ACHN (cell line): Measurements from ENCODE around the gene STARD7.

Experiments used
- DNase-seq: peaks from one replicate; pipeline ENCODE4 v3.0.0-alpha.2; 2015
- in situ Hi-C: cut with HindIII; loops from 2 replicates; pipeline ENCODE4 v1.10.0; 2017; ENCODE audit warnings: low sequenced_read_pairs, low pct_ligation_motif_present, low pct_unique_long_range_greater_than_20kb

The STARD7 gene

DNA sequence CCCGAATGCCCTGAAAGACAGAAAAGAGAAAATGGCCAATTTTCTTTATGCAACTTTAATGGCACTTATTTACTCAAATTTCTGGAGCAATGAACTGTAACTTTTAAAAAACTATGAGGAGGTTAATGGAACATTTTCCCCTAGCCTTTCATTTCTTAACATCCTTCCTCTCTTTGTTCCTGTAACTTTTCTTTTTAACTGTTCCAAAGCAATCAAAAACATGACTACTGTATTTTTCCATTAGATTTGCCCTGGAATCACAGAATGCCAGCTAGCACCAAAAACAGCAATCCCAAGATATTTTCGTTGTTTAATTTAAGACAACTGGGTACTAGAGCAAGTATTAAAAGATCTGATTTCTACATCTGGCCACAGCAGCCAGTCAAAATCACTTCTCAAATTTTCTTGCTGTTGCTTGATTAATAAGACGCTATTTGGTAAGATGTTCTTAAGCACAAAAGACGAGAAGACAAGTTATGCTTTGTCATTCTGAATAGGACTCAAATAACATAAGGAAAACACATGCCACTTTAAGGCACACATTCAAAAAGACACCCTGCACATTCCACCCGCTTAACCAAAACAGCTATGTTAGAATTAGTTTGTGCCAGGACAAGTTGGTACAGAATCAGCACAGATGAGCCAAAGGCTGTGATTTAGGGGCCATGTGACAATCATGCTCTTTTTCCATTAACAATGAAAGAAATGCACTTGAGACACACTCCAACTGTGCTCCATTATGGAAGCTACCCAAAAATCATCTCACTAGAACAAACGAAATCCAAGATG lies 3.6 kb downstream of the STARD7 start:
- in situ Hi-C loops = no loop called here
- no peak for DNase-seq

DNA sequence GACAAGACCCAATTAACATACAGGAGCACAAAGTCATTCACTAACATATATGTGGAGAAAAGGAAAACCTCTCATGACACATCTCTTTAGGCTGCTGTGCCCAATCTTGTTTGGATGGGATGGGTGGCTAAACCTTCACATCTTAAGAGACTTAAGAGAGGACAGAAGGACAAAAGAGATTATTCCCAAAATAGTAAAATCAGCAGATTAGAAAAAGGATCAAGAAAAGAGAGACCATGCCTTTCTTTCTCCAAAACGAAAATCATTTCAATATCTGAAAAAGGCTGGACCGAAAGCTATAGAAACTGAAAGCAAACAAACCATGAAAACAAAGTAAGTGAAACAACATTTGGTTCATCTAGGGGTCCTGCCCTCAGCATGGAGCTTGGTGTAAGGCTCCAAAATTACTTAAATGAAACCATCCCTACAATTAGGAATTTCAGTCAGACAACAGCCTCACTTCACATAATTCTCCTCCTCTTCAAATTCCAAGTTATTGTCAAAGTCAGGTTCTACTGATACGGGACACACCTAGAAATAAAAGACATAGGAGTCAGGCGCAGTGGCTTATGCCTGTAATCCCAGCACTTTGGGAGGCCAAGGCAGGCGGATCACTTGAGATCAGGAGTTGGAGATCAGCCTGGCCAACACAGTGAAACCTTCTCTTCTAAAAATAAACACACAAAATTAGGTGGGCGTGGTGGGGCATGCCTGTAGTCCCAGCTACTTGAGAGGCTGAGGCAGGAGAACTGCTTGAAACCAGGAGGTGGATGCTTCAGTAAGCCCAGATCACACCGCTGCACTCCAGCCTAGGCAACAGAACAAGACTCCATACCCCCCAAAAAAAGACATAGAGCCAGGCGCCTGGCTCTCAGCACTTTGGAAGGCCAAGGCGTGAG lies 5.2 kb downstream of the STARD7 start:
- in situ Hi-C loops = no loop called here
- no peak for DNase-seq

DNA sequence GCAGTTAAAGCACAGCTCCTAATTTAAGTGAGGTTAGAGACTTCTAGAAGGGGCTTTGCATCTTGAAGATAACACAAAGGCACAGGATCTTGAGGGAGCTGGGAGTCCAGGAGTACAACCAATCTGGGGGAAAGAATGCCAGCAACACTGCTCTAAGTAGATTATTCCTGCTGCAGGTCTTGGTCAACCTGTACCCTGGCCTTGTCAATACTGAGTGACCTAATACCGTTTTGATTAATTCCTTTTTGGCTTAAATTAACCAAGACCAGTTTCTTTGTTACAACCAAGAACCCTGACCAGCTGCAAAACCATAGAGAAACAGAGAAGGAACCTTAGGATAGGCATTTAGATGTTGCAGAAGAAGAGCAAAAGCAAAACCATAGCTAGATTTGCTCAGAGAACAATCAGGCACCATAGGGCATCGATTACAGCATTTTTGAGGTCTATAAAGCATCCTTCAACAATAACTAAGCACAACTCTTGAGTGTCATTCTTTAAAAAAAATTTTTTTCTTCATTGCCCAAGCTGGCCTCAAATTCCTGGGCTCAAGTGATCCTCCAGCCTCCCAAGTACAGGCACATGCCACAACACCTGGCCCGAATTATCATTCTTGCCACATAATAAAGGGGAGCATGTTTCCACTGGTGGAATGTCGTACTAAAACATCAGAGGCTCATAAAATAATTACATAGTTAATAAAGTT lies 6.3 kb downstream of the STARD7 start:
- no peak for DNase-seq
- in situ Hi-C loops = no loop called here

DNA sequence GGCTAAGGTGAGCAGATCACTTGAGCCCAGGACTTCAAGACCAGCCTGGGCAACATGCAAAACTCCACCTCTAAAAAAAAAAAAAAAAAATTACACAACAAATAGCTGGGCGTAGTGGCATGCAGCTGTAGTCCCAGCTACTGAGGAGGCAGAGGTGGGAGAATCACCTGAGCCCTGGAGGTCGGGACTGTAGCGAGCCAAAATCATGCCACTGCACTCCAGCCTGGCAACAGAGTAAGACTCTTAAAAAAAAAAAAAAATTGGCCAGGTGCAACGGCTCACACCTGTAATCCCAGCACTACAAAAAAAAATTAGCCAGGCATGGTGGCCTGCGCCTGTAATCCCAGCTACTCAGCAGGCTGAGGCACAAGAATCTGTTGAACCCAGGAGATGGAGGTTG lies 7.3 kb downstream of the STARD7 start:
- in situ Hi-C loops = no loop called here
- no peak for DNase-seq

DNA sequence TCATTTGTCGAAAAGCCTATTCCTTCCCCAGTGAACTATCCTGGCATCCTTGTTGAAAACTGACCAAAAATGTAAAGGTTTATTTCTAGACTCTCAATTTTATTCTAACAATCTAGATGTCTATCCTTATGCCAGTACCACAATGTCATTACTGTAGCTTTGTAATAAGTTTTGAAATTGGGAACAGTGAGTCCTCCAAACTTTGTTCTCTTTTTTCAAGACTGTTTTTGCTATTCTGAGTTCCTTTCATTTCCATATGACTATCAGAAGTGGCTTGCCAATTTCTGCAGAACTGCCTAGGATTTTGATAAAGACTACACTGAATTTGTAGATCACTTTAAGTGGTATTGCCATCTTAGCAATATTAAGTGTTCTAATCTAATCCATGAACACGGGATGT lies 9.7 kb downstream of the STARD7 start:
- DNase-seq = no peak
- in situ Hi-C loops = no loop called here

DNA sequence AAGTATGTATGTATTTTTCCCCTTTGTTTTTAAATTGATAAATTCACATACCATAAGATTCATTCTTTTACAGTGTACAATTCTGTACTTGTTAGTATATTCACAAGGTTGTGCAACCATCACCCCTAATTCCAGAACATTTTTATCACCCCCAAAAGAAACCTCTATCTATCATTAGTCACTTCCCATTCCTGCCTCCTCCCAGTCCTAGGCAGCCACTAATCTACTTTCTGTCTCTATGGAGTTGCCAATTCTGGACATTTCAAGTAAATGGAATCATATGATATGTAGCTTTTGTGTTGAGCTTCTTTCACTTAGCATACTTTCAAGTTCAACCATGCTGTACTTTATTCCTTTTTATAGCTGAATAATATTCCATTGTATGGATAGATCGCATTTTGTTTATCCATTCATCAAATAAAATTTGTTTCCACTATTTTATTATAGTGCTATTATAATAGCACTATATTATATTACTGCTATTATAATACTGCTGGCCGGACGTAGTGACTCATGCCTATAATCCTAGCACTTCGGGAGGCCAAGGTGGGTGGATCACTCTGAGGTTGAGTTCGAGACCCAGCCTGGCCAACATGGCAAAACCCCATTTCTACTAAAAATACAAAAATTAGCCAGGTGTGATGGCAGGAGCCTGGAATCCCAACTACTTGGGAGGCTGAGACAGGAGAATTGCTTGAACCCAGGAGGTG lies 10.9 kb downstream of the STARD7 start:
- no peak for DNase-seq

DNA sequence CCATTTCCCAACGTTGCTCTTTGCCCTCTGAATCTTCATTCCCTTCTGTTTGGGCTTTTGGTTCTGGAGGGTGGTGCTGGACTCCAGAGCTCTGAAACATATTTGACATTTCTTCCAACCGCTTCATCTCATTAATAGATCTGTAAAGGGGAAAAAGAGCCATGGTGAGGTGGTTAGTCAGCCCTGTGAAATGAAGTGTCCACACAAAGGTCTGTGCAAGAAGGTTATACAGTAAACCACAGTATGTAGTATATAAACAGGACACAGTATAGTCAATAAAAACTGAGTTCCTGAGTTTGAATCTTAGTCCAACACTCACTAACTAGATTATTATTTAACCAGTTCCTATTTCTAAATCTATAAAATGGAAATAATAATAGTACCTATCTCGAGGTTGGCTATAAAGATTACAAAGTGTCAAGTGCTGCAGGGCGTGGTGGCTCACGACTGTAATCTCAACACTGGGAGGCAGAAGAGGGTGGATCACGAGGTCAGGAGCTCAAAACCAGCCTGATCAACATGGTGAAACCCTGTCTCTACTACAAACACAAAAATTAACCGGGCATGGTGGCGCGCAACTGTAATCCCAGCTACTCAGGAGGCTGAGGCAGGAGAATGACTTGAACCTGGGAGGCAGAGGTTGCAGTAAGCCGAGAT lies 13.1 kb downstream of the STARD7 start:
- in situ Hi-C loops = no loop called here

More for the DNA sequence above, 10.9 kb downstream of the STARD7 start:
- in situ Hi-C loops = no loop called here

DNA sequence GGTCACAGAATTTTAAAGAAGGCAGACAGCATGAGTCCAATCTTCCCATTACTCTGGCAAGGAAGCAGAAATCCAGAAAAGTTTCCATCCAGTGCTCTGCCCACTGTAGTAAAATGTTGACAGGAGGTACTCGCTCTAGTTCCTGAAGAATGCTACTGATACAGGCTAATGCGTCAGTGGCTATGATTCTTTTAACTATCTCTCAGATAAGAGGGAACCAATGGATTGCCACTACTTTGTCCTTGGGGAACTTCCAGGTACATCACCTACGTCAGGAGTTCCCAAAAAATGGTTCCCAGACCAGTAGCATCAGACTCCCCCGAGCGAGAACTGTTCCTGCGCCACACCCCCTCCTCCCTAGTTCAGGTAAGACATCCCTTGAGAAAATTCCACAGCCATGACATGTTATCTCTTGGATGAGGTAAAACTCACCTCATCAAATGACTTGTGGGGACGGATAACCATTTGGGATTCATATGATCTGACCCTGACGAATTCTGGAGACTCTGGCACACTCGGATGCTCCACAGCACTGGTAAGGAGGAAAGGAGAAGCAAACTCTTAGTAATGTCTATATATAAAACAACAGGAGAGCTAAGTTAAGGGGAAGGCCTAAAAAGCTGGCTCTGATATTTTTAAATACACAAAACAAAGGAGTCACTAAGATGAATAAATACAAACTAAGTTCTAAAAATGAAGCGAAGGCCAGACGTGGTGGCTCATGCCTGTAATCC lies 16.5 kb downstream of the STARD7 start:
- in situ Hi-C loops = no loop called here
- DNase-seq = no peak

More for the DNA sequence above, 13.1 kb downstream of the STARD7 start:
- DNase-seq = no peak

DNA sequence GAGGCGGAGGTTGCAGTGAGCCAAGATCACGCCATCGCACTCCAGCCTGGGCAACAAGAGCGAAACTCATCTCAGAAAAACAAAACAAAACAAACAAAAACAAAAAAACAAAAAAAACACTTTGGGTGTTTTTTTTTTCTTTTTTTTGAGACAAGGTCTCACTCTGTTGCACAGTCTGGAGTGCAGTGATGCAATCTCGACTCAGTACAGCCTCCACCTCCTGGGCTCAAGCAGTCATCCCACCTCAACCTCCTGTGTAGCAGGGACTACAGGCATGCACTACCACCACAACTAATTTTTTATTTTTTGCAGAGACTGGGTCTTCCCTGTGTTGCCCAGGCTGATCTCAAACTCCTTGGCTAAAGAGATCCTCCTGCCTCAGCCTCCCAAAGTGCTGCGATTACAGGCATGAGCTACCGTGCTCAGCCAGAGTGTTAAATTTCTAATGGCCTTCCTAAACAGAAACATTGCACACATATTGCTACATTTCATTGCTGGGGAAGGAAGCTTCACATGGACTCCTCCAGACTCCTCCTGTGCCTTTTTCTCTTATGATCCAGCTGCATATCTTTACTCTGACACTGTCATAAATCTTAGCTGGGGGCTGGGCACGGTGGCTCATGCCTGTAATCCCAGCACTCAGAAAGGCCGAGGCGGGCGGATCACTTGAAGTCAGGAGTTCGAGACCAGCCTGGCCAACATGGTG lies 19.7 kb downstream of the STARD7 start:
- no peak for DNase-seq
- in situ Hi-C loops = no loop called here

DNA sequence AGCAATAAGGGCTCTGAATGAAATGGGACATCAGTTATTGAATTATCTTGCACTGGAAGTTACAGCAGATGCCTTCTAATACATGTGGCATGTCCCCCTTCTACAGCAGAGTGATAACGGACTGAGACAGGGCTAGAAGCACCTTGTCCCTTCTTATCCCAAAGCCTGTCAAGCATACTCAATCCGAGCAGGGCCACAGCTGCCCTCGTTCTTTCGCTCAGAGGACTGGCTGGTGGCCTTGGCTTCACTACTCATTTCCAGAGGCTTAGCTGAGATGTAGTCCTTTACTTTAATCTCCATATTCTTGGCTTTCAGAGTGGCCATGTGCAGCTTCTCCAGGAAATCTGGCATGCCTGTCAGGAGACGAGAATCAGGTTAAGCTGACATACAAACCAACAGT lies 22.1 kb downstream of the STARD7 start:
- no peak for DNase-seq
- in situ Hi-C loops = no loop called here

DNA sequence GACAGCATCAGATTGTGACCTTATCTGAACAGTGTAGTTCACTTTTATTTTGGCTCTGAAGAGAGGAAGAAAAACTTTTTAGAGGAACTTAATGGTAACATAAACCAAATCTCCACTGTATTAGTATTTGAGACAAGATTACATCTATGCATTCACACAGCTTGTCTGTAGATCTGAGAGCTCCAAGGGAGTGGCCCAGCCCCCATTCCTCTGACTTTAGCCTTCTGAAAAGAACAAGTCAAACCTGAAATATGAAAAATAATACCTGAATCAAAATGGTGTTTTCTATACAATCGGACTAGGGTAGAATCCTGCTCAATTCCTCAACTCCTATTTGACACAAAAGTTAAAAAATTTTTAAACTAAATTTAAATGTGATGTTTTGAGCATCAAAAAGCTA lies 23.1 kb downstream of the STARD7 start:
- no peak for DNase-seq
- in situ Hi-C loops = no loop called here

DNA sequence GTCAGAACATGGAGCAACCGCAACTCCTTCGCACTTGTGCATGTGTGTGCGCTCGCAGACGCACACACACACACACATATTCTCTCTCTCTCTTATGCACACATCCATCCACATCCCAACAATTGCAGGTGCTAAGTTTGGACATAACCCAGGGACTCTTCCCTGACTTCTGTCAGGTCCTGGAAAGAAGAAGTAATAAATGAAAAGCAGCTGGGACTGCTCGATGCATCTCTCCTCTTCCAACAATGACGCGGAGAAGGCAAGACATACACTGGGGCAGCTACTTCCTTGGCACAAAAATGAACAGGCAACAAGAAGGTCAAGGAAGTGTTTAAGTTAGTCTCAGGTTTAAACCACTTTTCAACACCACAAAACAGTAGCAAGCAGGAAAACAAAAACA lies 23.6 kb downstream of the STARD7 start:
- no peak for DNase-seq
- in situ Hi-C loops = no loop called here

DNA sequence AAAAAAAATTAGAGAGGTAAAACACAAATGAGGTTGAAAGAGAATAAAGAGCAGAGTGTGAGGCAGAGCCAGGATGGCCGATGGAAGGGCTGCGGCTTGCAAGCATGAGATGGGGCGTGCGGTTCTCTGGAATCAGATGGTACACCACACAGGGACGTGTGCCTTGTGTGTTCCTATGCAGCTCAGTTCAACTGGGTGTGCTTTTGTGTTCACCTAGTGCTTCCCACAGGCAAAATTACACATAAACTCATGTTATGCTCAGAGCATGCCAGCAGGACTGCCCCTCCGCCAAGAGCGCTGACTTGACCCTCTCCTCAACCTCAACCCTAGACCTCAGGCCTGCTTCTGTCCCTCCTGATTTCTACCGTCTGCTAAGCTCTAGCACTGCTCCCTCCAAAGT lies 24.4 kb downstream of the STARD7 start:
- in situ Hi-C loops = no loop called here
- DNase-seq = no peak

DNA sequence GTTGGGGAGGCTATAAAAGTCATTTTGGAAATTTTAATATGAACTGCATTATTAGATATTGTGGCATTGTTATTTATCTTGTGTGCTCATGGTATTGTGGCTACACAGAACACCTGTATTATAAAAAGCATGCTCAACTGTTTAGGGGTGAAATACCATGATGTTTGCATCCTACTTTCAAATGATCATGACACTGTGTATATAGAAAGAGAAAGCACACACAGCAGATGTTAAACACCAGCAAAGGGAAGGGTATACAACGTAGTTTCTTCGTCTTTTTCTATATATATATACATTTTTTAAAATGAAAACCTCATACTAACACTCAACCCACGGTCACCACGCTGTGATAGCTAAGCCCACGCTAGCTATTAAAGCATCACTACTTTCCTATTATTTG lies 27.1 kb downstream of the STARD7 start:
- in situ Hi-C loops = no loop called here
- DNase-seq = no peak

DNA sequence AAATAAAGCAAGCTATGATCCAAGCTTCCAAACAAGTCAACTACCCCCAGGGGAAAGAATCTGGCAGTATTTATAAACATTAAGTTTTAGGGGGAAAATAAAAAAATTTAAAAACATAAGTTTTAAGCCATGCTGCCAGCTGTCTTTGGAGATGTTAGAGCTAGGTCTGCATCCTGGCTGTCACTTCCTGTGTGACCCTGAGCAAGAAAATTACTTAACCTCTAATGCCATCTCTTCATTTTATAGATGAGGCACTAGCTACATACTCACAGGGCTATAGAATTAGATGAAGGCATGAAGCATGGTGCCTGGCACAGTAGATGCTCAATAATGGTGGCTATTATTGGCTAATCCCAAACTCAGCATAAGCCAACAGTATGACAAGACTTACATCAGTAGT lies 28.1 kb downstream of the STARD7 start:
- in situ Hi-C loops = no loop called here
- DNase-seq = no peak

DNA sequence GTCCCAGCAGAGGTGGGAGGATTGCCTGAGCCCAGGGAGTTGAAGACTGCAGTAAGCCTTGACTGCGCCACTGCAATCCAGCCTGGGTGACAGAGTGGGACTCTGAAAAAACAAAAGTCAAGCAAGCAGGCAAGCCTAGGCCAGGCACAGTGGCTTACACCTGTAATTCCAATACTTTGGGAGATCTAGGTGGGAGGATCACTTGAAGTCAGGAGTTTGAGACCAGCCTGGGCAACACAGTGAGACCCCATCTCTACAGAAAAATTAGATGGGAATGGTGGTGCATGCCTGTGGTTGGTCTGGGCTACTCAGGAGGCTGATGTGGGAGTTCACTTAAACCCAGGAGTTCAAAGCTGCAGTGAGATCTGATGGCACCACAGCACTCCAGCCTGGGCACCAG lies 28.6 kb downstream of the STARD7 start:
- no peak for DNase-seq
- in situ Hi-C loops = no loop called here

DNA sequence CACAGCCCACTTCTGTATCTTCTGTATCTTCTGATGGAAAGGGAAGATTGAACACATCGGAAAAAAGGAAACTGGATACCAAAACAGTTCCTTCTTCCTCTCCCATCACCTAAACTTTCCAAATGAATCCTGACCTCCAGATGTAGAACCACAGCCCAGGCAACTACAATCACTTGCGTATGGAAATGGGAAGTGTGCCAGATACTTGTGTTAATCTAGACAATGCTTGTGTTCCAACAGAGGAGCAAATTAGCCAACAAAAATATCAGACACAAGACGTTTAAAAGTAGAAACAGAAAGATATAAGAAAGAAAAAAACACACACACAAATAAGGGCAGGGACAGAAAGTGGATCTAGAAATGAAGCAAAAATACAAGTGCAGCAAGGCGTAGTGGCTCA lies 32.0 kb downstream of the STARD7 start:
- in situ Hi-C loops = no loop called here
- no peak for DNase-seq
